HG03575 (cell line): ENCODE measurements around the gene FBLN2.

Experiments
- ATAC-seq: cut with Tn5 transposase; IDR thresholded peaks from one replicate; pipeline ENCODE4 v1.9.1; 2021; ENCODE audit not compliant: unreplicated experiment, insufficient number of reproducible peaks, low FRiP score; ENCODE audit errors: extremely low read depth

Gene FBLN2

DNA sequence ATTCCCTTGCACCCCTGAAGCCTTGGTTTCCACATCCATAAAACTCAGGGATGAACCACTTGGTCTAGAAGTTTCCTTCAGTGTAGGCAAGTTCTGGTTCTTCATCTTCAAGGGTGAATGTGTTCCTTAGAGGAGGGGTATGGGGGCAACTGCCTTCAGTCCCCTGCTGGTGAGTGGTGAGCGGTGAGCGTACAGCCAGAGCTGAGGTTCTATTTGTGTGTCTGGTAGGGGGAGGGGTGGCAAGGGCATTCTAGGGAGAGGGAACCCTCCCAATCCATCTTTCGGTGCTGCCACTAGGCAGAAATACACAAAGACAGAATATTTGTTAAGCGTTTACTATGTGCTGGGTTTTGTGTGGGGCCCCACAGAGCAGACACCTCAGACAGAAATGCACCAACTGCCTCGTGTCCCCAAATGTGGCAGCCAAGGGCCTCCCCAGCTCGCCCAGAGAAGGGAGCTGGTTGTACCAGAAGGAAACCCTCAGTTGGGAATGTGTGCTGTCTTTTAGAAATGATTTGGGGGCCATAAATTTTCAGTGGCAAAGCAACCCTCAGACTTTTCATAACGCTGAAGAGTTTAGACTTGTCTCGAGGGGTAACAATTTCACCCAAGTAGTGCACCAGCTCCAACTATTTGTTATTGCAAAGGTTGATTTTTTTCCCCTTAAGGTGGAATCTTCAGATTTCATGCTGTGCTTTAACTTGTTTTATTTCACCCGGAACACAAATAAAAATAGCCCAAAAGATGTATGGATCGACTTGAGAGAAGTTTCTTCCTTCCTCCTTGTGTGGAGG lies 137.6 kb downstream of the FBLN2 start:
- no peak for ATAC-seq

DNA sequence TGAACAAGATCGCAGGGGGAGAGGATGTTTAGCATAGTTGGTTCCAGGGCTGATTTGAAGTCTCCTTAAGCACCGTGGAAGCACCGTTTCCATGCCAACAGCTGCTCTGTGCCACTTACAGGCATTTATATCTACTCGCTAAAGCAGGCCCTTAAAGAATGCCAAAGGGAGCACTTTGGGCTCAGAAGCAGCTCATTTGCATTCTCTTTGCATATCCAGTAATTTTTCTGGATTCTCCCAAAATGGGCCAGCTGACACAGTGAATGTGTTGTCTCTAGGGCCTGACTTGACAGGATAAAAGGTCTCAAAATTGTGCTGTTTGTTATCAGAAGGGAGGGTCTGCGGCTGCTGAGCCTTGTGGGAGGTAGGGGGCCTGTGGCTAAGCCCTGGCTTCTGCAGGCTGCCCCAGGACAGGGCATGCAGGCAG lies 138.6 kb downstream of the FBLN2 start:
- ATAC-seq = no peak
